ENCODE results near the gene CSF3R. TPM values are rescaled to one million over a fixed set of nuclear protein-coding genes. Genes with fewer than 3 reads are reported as not detected.

Gene CSF3R
- polyA plus RNA-seq, 1 of the 3 experiments (the other 2 are of a cell fraction) = not detected

DNA sequence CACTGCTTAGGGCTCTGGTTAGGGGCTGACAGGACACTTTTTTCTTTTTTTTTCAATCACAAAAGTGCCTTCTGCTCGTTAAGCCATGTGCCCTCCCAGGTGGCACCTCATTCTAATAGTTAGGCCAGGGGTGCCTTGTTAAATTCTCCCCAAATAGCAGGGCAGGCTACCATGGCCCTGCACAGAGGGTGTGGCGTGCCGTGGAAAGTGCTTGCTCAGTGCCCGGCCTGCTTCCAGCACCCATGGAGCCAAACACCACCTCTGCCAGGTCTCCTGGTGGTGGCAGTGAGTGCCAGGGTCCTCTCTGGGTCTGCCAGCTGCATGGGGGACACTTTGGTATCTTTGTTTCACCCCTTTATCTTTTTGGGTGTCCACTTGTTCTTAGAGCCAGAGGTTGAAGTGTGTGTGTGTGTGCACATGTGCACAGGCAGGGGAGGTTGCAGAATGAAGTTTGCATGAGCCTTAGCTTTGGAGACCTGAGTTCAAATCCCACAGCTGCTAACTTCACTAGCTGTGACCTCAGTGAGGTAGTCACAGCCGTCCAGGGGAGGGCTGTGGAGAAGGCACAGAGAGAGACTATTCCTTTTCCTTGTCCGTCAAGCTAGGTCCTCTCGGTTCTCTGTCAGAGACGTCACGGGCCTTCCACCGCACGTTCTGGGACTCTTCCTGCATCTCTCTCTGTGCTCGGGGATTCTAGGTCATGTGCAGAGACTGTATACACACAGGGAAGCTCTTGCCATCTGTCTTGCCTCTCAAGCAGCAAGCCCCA, 39.9 kb upstream of the CSF3R start:
- no peaks in the 10 kb centered on the region for H4K20me1 ChIP-seq (ENCODE audit: insufficient read depth)
- CTCF ChIA-PET = interaction anchor here (0.5 to 1.5 kb wide), 4 partner anchors 30 to 87 kb away, joined by 3 to 4 read pairs (median 4); no protein-coding TSS in a partner anchor
- TF ChIP-seq SIN3A (IDR thresholded peaks at IDR 0.05; ENCODE audit: borderline replicate concordance, low read depth, low read length) = no peak
- no peak for TF ChIP-seq MXI1 (IDR thresholded peaks at IDR 0.05; ENCODE audit: low read depth, low read length)
- TF ChIP-seq RAD21 (IDR thresholded peaks at IDR 0.05; ENCODE audit: low read length) = no peak
- no peak for TF ChIP-seq CHD2 (IDR thresholded peaks at IDR 0.05; ENCODE audit: low read length, partially characterized antibody)
- no peaks in the 10 kb centered on the region for H3K27me3 ChIP-seq (ENCODE audit: insufficient read depth)
- POLR2A ChIA-PET = no interaction called here
- WGBS (ENCODE audit: low lambda C conversion rate) = 64% methylated on average over 11 of the region's 12 CpGs
- H3K36me3 ChIP-seq (replicated peaks in 1 of 2; ENCODE audit: control insufficient read depth in 1 of 2, insufficient read depth in 2 of 2, low read length in 1 of 2) = no peaks in the 10 kb centered on the region
- no peak overlapping the region for H3K4me3 ChIP-seq (ENCODE audit: low read depth in 2 of 2, low read length in 1 of 2)
- no peak overlapping the region for H2AFZ ChIP-seq (ENCODE audit: low read depth)
- no peaks in the 10 kb centered on the region for H3K79me2 ChIP-seq (ENCODE audit: insufficient read depth)
- no peak overlapping the region for H3K9ac ChIP-seq
- peaks cover 0 to 10% of the 10 kb centered on the region in 2 experiments; a peak in 1 of 4 replicates for H3K4me1 ChIP-seq (ENCODE audit: control insufficient read depth in 1 of 2, insufficient read depth in 2 of 2, low read depth in 1 of 2, low read length in 1 of 2)
- no peaks in the 10 kb centered on the region for H3K9me2 ChIP-seq
- no peak overlapping the region for H3K27ac ChIP-seq (ENCODE audit: low read depth in 2 of 2, low read length in 1 of 2)
- no peak for DNase-seq
- H3K9me3 ChIP-seq = no peaks in the 10 kb centered on the region
- H3K4me2 ChIP-seq = no peak overlapping the region
- H3F3A ChIP-seq (replicated peaks; ENCODE audit: insufficient read depth) = no peaks in the 10 kb centered on the region

DNA sequence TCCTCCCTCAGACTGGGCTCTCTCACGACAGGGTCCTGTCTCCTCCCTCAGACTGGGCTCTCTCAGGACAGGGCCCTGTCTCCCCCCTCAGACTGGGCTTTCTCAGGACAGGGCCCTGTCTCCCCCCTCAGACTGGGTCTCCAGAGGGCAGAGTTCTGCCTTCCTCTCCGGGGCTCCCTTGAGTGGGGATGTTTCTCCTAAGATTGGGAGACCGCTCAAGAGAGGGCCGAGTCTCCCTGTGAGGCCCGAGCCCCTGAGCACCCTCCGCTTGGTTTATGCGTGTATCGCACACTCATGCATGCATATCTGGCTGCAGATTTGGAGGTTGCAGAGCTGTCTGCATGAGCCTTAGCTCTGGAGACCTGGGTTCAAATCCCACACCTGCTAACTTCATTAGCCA, 39.3 kb upstream of the CSF3R start:
- TF ChIP-seq, protein P1, sequence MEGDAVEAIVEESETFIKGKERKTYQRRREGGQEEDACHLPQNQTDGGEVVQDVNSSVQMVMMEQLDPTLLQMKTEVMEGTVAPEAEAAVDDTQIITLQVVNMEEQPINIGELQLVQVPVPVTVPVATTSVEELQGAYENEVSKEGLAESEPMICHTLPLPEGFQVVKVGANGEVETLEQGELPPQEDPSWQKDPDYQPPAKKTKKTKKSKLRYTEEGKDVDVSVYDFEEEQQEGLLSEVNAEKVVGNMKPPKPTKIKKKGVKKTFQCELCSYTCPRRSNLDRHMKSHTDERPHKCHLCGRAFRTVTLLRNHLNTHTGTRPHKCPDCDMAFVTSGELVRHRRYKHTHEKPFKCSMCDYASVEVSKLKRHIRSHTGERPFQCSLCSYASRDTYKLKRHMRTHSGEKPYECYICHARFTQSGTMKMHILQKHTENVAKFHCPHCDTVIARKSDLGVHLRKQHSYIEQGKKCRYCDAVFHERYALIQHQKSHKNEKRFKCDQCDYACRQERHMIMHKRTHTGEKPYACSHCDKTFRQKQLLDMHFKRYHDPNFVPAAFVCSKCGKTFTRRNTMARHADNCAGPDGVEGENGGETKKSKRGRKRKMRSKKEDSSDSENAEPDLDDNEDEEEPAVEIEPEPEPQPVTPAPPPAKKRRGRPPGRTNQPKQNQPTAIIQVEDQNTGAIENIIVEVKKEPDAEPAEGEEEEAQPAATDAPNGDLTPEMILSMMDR (IDR thresholded peaks at IDR 0.05) = no peak
- TF ChIP-seq JUND (IDR thresholded peaks at IDR 0.05) (no peak), CHD2 (IDR thresholded peaks at IDR 0.05; ENCODE audit: low read length, partially characterized antibody) (no peak), RFX5 (IDR thresholded peaks at IDR 0.05; ENCODE audit: low read length) (no peak), TAF1 (IDR thresholded peaks at IDR 0.05; ENCODE audit: borderline replicate concordance, low read depth, low read length) (no peak), YY1 (IDR thresholded peaks at IDR 0.05; ENCODE audit: low read depth) (no peak), REST (IDR thresholded peaks at IDR 0.05; ENCODE audit: low read depth, low read length) (no peak)
- 75% methylated on average over 2 of the region's 8 CpGs for WGBS (ENCODE audit: low lambda C conversion rate)
- no peak overlapping the region for H3K4me3 ChIP-seq (ENCODE audit: low read depth in 2 of 2, low read length in 1 of 2)
- no peak overlapping the region for H3K4me2 ChIP-seq
- no peak for DNase-seq
- H3K9me3 ChIP-seq = no peaks in the 10 kb centered on the region
- H3K9ac ChIP-seq = no peak overlapping the region
- POLR2A ChIA-PET = no interaction called here
- H3K27ac ChIP-seq (ENCODE audit: low read depth in 2 of 2, low read length in 1 of 2) = no peak overlapping the region
- peaks cover 0 to 10% of the 10 kb centered on the region in 2 experiments; a peak in 1 of 4 replicates for H3K4me1 ChIP-seq (ENCODE audit: control insufficient read depth in 1 of 2, insufficient read depth in 2 of 2, low read depth in 1 of 2, low read length in 1 of 2)
- CTCF ChIA-PET = no interaction called here
- H3K9me2 ChIP-seq = no peaks in the 10 kb centered on the region
- no peaks in the 10 kb centered on the region for H3F3A ChIP-seq (replicated peaks; ENCODE audit: insufficient read depth)
- no peaks in the 10 kb centered on the region for H3K79me2 ChIP-seq (ENCODE audit: insufficient read depth)
- H3K36me3 ChIP-seq (replicated peaks in 1 of 2; ENCODE audit: control insufficient read depth in 1 of 2, insufficient read depth in 2 of 2, low read length in 1 of 2) = no peaks in the 10 kb centered on the region
- H4K20me1 ChIP-seq (ENCODE audit: insufficient read depth) = no peaks in the 10 kb centered on the region
- no peaks in the 10 kb centered on the region for H3K27me3 ChIP-seq (ENCODE audit: insufficient read depth)
- H2AFZ ChIP-seq (ENCODE audit: low read depth) = no peak overlapping the region
